ENCODE measurements around the gene CACNA2D3. TPM values are rescaled to one million over a fixed set of nuclear protein-coding genes. Genes with fewer than 3 reads are reported as not detected.

Gene CACNA2D3
- total RNA-seq, 1 experiment from 2014 or later: 0.59 TPM

GRCh38 chr3:54649551-54649950 lies 527.2 kb downstream of the CACNA2D3 start:
- no peak for DNase-seq
- ChIA-PET CTCF (no interaction called here), POLR2A (ENCODE audit: unreplicated experiment) (no interaction called here)
- Histone ChIP-seq H3K4me3 (no peak overlapping the region), H3K36me3 (ENCODE audit: low read depth) (no peaks in the 10 kb centered on the region), H3K9me2 (ENCODE audit: insufficient read depth) (no peaks in the 10 kb centered on the region), H3K4me1 (replicated peaks; ENCODE audit: insufficient read depth) (no peaks in the 10 kb centered on the region), H3K4me2 (no peak overlapping the region), H3F3A (ENCODE audit: insufficient read depth, low read depth) (no peaks in the 10 kb centered on the region), H3K79me2 (ENCODE audit: low read depth) (no peaks in the 10 kb centered on the region), H4K20me1 (ENCODE audit: insufficient read depth) (no peaks in the 10 kb centered on the region), H2AFZ (no peak overlapping the region), H3K27ac (no peak overlapping the region), H3K9me3 (ENCODE audit: insufficient read depth, low read depth) (no peaks in the 10 kb centered on the region), H3K27me3 (ENCODE audit: insufficient read depth, low read depth) (no peaks in the 10 kb centered on the region)
- intact Hi-C loops (cut with micrococcal nuclease; ENCODE audit: unreplicated experiment): no loop called here
- TF ChIP-seq CTCF (conservative IDR thresholded peaks at IDR 0.05): no peak
- TF ChIP-seq EZH2 (IDR thresholded peaks at IDR 0.05; ENCODE audit: low read depth): no peak
- no TSS peak for BruUV-seq (replicated peaks)

- Histone ChIP-seq H3K79me2 (ENCODE audit: low read depth) (no peaks in the 10 kb centered on the region), H3K9me3 (ENCODE audit: insufficient read depth, low read depth) (no peaks in the 10 kb centered on the region), H3K27ac (no peak overlapping the region), H3K9me2 (ENCODE audit: insufficient read depth) (no peaks in the 10 kb centered on the region), H3K27me3 (ENCODE audit: insufficient read depth, low read depth) (no peaks in the 10 kb centered on the region; the same call in 1 of the 2 replicates), H2AFZ (no peak overlapping the region), H3K4me2 (no peak overlapping the region), H3K4me1 (replicated peaks; ENCODE audit: insufficient read depth) (no peaks in the 10 kb centered on the region), H3K4me3 (no peak overlapping the region), H3F3A (ENCODE audit: insufficient read depth, low read depth) (no peaks in the 10 kb centered on the region), H4K20me1 (ENCODE audit: insufficient read depth) (no peaks in the 10 kb centered on the region), H3K36me3 (ENCODE audit: low read depth) (no peaks in the 10 kb centered on the region)
- ChIA-PET POLR2A (ENCODE audit: unreplicated experiment) (no interaction called here), CTCF (no interaction called here)
- BruUV-seq (replicated peaks): no TSS peak
- TF ChIP-seq EZH2 (IDR thresholded peaks at IDR 0.05; ENCODE audit: low read depth) (no peak), CTCF (conservative IDR thresholded peaks at IDR 0.05) (no peak)
- intact Hi-C loops (cut with micrococcal nuclease; ENCODE audit: unreplicated experiment): no loop called here
- DNase-seq: no peak
These were observed 531.3 kb downstream of the CACNA2D3 start for GRCh38 chr3:54653456-54654195.

GRCh38 chr3:54654776-54655175 lies 532.4 kb downstream of the CACNA2D3 start:
- Histone ChIP-seq H3K9me3 (ENCODE audit: insufficient read depth, low read depth) (no peaks in the 10 kb centered on the region), H3K4me3 (no peak overlapping the region), H3K27me3 (ENCODE audit: insufficient read depth, low read depth) (no peaks in the 10 kb centered on the region; the same call in none of the 2 replicates), H2AFZ (no peak overlapping the region), H3K27ac (no peak overlapping the region), H3K79me2 (ENCODE audit: low read depth) (no peaks in the 10 kb centered on the region), H3K36me3 (ENCODE audit: low read depth) (no peaks in the 10 kb centered on the region), H3F3A (ENCODE audit: insufficient read depth, low read depth) (no peaks in the 10 kb centered on the region), H3K4me2 (no peak overlapping the region), H4K20me1 (ENCODE audit: insufficient read depth) (no peaks in the 10 kb centered on the region), H3K4me1 (replicated peaks; ENCODE audit: insufficient read depth) (no peaks in the 10 kb centered on the region), H3K9me2 (ENCODE audit: insufficient read depth) (no peaks in the 10 kb centered on the region)
- BruUV-seq (replicated peaks): no TSS peak
- ChIA-PET POLR2A (ENCODE audit: unreplicated experiment) (no interaction called here), CTCF (no interaction called here)
- DNase-seq: no peak
- intact Hi-C loops (cut with micrococcal nuclease; ENCODE audit: unreplicated experiment): no loop called here
- TF ChIP-seq CTCF (conservative IDR thresholded peaks at IDR 0.05) (no peak), EZH2 (IDR thresholded peaks at IDR 0.05; ENCODE audit: low read depth) (no peak)

All from PC-9 (cell line).